HG02973 (cell line): ENCODE measurements around the gene FHIT.
A peak's percentile ranks its signal among the peaks of the same experiment; 100 is the strongest.
"Not testable (repeated sequence)": the region's sequence is repeated elsewhere in the genome, so short reads cannot be mapped to it uniquely, and the experiment has no call there.

Experiments
- ATAC-seq: cut with Tn5 transposase; IDR thresholded peaks from one replicate; pipeline ENCODE4 v1.9.1; 2021; ENCODE audit warnings: moderate library complexity; ENCODE audit not compliant: unreplicated experiment

The FHIT gene

DNA sequence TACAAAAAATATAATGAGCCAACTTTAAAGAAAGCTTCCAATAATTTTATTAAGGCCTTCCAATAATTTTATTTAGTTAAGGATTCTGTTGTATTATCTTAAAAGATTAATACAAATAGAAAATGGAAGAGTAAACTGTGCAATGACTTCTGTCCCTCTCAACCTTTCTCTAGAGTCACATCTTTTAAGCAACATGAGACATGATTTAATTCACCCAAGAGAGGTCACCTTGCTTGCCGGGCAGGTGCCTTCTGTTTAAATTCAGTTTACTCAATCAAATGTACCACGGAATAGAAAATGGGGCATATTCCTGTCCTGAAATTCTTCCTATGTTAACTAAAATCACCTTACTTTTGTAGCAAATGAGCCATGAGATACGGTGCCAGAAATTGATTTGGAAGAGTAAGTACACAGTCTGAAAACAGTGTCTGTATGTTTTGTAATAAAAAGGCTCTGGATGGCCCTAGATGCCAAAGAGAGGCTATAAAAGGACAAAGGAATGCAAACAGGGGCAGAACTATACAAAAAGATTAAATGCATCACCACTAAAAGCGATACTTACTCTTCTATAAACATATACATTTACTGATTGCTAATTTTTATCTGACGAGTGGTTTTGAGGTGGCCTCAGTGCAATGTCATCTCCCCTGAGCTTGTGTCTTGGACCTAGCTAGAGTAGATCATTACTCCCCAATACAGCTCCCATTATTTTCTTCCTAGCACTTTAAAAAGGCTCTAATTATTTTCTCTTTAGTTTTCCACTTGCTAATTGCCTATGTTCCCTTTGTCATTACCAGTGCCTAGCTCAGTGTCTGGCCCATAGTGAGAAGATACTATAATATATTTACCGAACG lies 134.0 kb downstream of the FHIT start:
- no peak for ATAC-seq

- ATAC-seq, result no peak
Observed at GRCh38 chr3:61114316-61114953, 136.8 kb downstream of the FHIT start.

- no peak for ATAC-seq
Observed at GRCh38 chr3:61111825-61112224, 139.4 kb downstream of the FHIT start.

- peak; percentile 53 for ATAC-seq
Observed at GRCh38 chr3:61110576-61110975, 140.7 kb downstream of the FHIT start.

GRCh38 chr3:61108247-61109019 lies 142.8 kb downstream of the FHIT start:
- no peak for ATAC-seq

- ATAC-seq, result no peak
Observed at GRCh38 chr3:61094608-61095007, 156.6 kb downstream of the FHIT start.

DNA sequence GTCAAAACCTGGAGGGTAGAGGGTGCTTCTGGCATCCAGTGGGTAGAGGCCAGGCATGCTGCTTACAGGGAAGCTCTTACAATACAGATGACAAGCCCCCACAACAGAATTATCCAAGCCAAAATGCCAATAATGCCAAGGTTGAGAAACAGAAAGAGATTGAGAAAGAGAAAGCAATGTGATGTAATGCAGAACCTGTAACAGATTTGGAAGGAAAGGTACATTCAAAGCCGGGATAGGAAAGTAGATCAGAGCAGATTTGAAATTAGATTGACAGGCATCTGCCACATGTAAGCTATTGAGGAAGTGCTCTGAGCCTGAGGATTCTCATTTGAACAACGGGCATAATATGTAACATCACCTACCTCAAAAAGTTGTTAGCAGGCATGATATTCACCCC lies 157.9 kb downstream of the FHIT start:
- no peak for ATAC-seq

DNA sequence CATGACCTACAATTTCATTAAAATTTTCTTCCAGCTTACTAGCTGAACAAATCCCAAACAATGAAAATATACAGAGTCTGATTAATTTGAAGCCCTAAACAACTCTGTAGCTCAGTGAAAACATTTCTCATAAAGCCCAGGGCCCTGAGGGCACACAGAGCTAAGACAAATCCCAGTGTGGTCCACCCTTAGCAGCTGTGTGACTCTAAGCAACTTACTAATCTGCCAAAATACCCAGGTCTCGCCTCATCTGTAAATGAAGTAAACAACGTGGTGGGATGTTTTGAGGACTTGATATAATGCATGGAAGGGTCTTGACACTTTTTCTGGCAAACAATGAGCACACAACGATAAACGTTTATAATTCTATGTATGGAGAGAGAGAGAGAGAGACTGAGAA lies 158.4 kb downstream of the FHIT start:
- ATAC-seq, result no peak

GRCh38 chr3:61090389-61091169 lies 160.7 kb downstream of the FHIT start:
- ATAC-seq, result no peak

DNA sequence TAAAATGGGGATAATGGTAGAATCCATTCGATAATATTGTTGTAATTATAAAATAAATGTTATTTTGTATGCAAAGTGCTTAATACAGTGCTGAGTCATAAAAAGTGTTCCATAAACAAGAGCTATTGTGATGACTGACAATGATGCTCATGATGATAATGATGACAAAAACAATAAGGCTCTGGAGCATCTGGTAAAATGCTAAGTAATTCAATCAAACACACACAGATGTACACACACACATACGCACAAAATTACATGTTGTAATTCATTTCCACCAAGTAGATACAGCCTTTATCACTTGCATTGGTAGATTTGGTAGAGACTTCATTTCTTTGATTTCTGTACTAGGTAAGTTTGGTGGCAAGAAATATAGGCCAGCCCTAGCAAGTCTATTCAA lies 163.8 kb downstream of the FHIT start:
- ATAC-seq, result no peak

GRCh38 chr3:61081554-61081953 lies 169.7 kb downstream of the FHIT start:
- no peak for ATAC-seq

GRCh38 chr3:61080737-61081445 lies 170.4 kb downstream of the FHIT start:
- no peak for ATAC-seq

DNA sequence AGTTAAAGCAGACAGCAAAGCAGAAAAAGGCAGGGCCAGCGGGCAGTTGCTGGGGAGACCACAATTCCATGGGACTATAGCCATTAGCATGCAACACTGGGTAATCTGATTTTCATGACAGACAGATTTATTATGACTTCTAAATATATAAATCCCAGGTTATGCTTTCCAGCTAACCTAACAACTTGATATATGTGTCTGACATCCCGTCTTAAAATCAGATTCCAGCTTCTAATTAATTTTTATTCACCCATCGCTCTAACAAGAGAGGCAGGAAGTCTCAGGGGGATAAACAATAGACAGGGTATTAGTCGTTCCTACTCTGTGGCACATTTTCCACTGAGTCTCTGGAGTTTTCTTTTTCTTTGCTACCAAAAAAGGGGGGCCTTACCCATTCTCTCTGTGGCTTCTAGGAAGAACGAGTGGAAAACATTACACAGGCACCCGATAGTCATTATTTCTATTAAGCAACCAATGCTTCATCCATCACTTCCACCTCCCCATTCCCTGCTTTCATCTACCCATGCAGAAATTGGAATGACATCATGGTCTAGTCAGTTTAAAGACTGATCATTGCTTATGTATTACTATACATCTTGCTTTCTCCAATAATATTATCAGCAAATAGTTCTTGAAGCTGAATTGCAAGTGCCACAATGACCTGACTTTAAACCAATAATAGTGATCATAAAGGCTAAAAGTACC lies 173.1 kb downstream of the FHIT start:
- no peak for ATAC-seq

- no peak for ATAC-seq
Observed at GRCh38 chr3:61077551-61077950, 173.7 kb downstream of the FHIT start.

GRCh38 chr3:61074783-61075182 lies 176.5 kb downstream of the FHIT start:
- ATAC-seq, result no peak

- ATAC-seq, result no peak
Observed at GRCh38 chr3:61073566-61074165, 177.6 kb downstream of the FHIT start.

GRCh38 chr3:61068084-61068483 lies 183.2 kb downstream of the FHIT start:
- no peak for ATAC-seq

- ATAC-seq, result no peak
Observed at GRCh38 chr3:61066800-61067199, 184.5 kb downstream of the FHIT start.

DNA sequence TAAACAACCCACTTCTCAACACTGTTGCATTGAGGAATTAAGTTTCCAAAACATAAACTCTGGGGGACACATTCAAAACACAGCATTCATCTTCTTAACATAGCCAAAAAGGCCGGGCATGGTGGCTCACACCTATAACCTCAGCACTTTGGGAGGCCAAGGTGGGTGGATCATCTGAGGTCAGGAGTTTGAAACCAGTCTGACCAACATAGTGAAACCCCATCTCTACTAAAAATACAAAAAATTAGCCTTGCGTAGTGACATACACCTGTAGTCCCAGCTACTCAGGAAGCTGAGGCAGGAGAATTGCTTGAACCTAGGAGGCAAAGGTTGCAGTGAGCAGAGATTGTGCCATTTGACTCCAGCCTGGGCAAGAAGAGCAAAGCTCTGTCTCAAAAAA lies 185.0 kb downstream of the FHIT start:
- not testable (repeated sequence) for ATAC-seq
